Hematopoietic multipotent progenitor cell (in vitro differentiated cells): ENCODE results near the gene NPM1. TPM values are rescaled to one million over a fixed set of nuclear protein-coding genes. Genes with fewer than 3 reads are reported as not detected.
"Not testable (repeated sequence)": the region's sequence is repeated elsewhere in the genome, so short reads cannot be mapped to it uniquely, and the experiment has no call there.

Experiments used
- DNase-seq, 3 donors: peaks; one replicate each; pipeline ENCODE4 v3.0.0-alpha.2; 2011 to 2015; ENCODE audit warnings: low read depth in 2 of 3, low spot score in 2 of 3
- total RNA-seq: library from RNA; depleted of rRNA; stranded (reverse); fragments of >200 nt; gene quantifications from one replicate; pipeline ENCODE4 v1.2.3, GENCODE V29; 2012

The NPM1 gene, protein sequence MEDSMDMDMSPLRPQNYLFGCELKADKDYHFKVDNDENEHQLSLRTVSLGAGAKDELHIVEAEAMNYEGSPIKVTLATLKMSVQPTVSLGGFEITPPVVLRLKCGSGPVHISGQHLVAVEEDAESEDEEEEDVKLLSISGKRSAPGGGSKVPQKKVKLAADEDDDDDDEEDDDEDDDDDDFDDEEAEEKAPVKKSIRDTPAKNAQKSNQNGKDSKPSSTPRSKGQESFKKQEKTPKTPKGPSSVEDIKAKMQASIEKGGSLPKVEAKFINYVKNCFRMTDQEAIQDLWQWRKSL
- total RNA-seq, result 592 TPM

DNA sequence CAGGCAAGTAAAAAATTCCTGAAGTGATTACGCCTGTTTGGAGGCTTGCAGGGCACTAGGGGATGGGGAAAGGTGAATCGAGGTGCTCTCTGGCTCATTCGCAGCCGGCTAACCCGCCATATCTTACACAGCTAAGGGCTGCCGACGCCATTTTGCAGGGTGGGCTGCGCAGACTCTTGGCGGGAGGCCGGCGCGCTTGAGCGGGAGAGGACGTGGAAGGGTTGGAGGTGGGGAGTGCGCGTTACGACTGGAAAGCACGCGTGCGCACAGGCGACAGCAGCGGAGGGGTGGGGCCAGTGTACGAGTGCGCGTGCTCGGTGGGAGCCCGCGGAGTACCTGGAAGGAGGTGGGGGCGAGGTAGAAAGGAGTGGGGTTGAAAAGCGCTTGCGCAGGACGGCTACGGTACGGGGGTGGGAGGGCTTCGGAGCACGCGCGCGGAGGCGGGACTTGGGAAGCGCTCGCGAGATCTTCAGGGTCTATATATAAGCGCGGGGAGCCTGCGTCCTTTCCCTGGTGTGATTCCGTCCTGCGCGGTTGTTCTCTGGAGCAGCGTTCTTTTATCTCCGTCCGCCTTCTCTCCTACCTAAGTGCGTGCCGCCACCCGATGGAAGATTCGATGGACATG lies at the start of gene NPM1:
TSS of gene NPM1 (plus strand) at position 505 of the 625 bp plus-strand sequence. CDS start at position 605, 100 bp downstream.
- DNase-seq, result peak; percentile 92 to 99 (median 99)

DNA sequence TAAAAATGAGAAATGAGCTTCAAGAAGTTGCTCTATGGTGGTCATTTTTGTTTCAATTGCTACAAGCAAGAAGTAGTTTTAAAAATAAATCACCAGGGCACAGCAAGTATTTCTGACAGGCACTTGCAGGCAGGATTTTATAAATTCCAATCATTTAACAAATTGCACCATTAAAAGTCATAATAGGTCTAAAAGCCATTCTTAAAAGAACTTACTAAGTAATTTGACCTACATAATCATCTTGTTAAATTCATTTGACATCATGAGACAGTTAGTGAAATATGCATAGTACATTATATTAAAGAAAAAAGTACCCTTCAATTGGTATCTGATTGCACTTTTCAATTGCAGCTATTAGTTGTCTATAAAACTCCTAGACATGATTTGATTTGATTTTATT lies 47.6 kb upstream of the NPM1 start:
- no peak for DNase-seq

DNA sequence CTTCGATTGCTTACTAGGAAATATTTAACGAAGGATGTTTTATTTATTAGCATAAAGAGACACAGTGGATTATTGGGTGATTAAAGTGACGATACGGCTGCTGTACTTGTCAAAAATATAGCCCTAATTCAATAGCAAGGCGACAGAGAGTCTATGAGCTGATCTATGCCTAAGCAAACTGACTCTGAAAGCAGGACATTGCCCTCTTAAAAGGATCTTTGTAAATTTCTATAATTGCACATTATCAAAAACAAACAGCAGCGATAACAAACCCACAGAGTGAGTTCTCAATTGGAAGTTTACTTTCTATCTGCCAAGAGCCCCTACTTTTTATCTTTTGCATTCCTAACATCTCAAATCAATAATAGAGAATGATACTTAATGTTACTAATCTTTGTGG lies 47.2 kb upstream of the NPM1 start:
- no peak for DNase-seq

DNA sequence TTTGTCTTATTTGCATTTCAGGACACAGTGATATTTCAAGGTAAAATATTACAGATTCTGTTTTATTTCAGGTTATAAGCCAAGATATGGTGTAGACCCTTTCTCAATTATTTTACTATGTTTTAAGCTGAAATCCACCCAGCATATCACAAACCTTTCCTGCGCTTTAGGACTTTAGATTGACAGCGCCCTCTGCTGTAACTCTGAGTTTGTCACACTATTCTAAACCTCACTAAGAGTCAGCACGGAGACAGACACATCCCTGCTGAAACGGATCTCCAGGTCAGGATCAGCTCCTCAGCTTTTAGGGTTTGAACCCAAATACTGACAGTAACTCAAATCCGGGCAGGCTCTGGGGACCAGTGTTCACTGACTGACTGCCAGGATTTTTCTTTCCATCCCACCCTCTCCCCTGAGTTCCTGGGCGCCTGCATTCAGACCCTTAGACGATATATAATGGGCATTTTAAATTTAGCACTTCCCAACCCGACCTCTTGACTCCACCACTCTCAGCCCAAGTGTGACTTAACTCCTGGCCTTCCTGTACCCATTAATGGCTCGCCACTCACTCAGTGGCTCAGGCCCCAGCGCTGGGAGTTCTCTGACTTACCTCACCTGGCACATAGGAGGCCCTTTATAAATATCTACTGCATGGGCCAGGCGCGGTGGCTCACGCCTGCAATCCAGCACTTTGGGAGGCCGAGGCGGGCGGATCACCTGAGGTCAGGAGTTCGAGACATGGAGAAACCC lies 45.1 kb upstream of the NPM1 start:
- DNase-seq, result peak in 2 of 3 donors; percentile 51 to 79

DNA sequence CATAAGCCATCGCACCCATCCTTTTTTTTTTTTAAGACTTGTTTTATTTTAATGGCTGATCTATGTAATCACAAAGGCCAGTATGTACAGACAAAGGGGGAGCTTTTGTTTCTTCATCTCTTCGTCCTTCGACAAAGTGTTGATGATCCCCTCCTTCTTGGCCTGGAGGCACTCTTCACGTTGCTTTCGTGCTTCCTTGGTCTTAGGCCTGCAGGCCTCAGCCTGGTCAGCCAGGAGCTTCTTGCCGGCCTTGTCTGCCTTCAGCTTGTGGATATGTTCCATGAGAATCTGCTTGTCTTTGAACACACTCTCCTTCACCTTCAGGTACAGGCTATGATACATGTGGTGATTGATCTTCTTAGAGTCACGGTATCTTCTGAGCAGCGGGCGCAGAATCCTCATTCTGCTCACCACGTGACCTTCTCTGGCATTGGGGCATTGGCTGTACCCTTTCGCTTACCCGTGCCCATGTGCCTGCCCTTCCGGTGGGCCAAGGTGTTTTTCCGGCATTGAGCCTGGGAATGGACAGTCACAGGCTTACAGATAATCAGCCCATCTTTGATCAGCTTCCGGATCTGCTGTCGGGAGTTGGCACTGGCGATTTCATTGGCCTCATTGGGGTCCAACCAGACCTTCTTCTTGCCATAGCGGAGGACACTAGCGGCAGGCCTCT lies 42.6 kb upstream of the NPM1 start:
- DNase-seq, result no peak

DNA sequence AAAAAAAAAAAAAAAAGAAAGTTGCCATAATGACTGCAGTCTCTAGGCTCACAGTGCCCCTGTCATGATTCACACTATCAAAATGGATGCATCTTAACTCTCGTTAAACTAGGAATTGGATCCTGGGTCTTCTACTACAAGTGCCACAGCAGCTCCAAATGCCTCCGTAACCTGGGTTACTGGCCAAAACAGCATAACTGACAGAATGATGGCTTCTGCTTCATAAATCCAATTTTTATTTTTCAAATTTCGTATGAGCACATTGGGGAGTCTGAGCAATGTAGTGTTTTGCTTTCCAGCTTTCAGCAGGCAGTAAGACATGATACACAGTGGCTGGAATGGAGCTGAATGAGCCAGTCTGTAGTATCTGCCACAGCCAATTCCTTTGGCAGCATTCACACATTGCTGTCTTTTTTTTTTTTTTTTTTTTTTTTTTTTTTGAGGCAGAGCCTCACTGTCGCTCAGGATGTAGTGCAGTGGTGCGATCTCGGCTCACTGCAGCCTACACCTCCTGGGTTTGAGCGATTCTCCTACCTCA lies 36.0 kb upstream of the NPM1 start:
- no peak for DNase-seq

DNA sequence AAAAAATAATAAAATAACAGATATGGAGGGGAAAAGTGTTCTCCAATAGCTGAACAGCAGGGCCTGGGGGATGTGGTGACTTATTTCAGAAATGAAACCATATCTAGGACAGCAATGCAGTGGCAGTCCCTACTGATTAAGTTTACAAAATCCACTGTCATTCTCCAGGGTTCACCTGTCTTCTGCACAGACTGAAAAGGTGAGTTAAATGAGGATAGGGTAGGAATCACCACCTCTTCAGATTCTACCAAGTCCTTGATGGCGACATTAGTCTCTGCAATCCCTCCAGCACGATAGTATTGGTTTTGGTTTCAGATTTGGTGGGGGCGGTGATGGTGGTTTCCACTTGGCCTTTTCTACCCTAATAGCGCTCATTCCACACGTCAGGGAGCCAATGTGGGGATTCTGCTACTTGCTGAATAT lies 32.3 kb upstream of the NPM1 start:
- DNase-seq, result no peak

DNA sequence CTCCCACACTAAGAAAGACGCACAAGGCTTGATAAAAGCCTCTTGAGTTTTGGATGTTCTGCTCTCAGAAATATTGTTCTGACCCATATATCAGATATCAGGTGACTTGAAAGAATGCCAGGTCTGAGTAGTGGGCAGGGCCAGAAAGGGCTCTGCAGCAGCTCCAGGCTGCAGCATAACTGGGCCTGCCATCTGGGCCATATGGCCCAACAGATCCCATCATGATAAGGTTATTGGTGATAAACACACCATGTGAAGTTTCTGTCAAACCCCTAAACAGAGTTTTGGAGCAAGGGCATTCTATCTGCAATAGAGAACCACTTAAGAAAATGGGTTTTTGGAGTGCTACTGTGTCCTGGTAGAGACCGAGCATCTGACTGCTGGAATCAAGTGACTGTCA lies 29.8 kb upstream of the NPM1 start:
- no peak for DNase-seq

DNA sequence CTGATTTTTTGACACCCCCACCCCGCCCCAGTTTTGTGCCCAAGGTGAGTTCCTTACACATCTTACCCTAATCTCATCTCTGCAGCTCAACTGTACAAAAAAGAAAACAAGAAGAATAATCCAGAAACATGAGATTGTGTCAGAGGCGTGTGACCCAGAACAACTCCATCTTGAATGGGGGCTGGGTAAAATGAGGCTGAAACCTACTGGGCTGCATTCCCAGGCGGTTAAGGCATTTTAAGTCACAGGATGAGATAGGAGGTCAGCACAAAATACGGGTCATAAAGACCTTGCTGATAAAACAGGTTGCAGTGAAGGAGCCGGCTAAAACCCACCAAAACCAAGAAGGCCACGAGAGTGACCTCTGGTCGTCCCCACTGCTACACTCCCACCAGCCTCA lies 26.5 kb upstream of the NPM1 start:
- not testable (repeated sequence) for DNase-seq

DNA sequence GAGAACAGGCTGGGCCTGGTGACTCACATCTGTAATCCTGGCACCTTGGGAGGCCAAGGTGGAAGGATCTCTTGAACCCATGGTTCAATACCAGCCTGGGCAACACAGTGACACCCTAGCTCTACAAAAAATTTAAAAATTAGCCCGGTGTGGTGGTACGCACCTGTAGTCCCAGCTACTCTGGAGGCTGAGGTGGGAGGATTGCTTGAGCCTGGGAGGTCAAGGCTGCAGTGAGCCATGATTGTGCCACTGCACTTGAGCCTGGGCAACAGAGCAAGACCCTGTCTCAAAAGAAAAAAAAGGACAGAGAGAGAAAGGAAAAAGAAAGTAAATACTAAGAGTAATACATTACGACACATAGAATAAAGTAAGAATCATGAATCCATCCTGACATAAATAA lies 24.4 kb upstream of the NPM1 start:
- not testable (repeated sequence) for DNase-seq

DNA sequence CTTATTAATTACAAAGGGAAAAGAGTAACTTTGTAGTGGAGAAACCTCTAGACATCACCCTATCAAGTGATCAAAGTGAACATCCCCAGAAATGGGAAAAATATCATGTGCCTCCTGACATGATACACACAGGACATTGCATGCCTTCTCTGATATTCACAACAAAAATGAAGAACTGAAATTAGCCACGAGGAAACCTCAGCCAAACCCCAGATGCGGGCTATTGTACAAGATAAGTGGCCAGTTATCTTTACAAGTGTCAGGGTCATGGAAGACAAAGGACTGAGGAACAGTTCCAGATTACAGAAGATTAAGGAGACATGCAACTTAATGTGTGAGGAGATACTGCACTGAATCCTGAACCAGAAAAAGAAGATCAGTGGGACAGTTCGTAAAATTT lies 23.8 kb upstream of the NPM1 start:
- no peak for DNase-seq

DNA sequence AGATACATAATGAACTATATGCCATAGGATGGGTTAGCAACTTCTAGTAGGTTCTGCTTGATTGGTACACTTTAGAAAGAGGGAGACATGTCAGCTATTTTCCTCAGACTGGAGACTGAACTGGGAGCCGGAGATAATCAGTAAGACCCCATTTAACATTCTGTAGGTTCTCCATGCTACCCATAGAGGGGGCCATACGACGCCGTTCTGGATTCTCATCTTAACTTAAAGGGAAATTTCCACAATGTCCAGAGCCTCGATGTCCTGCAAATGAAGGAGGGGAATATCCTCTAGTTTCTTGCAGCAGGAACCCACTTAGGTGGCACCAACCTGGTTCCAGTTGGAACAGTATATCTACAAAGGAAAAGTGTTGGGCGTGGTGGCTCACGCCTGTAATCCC lies 22.3 kb upstream of the NPM1 start:
- DNase-seq, result peak in 2 of 3 donors; percentile 21 to 24

DNA sequence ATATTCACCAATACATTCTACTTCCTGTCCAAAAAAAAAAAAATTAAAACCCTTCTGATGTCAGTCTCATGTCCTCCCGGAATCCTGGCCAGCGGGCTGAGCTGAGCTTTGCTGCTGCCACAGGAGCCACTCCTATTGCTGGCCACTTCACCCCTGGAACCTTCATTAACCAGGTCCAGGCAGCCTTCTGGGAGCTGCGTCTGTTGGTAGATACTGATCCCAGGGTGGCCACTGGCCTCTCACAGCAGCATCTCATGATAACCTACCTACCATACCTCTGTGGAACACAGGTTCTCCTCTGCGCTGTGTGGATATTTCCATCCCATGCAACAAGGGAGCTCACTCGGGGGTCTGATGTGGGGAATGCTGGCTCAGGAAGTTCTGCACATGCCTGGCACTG lies 21.0 kb upstream of the NPM1 start:
- no peak for DNase-seq

DNA sequence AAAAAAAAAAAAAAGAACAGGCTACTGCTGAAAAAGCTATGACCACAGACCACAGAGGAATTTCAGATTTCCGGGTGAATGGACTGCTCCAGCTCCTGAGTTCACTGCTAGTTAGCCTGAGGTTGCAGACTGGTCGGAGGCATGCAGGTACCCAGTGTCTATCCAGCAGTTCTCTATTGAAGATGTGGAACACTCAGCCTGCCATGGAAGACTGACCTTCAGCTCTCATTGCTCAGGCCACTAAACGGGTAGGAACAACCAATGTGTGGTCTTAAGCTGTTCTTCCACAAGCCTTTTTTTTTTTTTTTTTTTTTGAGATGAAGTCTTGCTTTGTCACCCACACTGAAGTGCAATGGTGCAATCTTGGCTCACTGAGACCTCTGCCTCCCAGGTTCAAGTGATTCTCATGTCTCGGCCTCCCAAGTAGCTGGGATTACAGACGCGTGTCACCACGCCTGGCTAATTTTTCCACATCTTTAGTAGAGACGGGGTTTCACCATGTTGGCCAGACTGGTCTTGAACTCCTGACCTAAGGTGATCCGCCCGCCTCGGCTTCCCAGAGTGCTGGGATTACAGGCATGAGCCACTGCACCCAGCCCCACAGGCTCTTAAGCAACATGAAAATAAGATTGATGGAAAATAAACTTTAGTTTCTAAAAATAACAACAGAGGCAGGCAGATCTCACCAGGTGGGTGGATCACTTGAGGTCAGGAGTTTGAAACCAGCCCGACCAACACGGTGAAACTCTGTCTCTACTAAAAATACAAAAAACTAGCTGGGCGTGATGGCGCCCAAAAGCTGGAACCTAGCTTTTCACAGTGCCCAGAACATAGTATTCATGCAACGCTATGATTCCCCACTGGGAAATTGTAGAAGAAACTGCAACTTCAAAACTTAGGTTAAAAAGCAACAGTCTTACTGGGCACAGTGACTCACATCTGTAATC lies 20.0 kb upstream of the NPM1 start:
- peak in 2 of 3 donors; percentile 65 to 73 for DNase-seq

DNA sequence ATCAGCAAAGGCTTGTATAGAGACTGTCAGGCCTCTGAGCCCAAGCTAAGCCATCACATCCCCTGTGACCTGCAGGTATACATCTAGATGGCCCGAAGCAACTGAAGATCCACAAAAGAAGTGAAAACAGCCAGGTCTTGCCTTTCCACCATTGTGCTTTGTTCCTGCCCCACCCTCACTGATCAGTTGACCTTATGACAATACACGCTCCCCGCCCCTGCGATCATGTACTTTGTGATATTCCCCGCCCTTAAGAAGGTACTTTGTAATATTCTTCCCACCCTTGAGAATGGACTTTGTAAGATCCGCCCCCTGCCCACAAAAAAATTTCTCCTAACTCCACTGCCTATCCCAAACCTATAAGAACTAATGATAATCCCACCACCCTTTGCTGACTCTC lies 18.6 kb upstream of the NPM1 start:
- DNase-seq, result no peak

DNA sequence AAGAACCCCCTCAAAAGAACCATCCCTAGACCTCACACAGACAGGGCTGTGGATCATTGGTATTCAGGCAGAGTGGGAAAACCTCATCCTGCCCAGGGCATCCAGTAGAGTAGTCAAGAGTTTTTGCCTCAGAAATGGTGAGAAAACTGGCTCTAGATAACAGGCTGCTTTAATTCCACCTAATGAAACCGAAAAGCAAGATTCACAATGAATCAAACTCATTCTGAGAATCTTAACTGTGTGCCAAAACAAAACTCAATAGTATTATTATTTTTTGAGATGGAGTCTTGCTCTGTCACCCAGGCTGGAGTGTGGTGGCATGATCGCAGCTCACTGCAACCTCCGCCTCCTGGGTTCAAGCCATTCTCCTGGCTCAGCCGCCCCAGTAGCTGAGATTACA lies 17.8 kb upstream of the NPM1 start:
- DNase-seq, result no peak

DNA sequence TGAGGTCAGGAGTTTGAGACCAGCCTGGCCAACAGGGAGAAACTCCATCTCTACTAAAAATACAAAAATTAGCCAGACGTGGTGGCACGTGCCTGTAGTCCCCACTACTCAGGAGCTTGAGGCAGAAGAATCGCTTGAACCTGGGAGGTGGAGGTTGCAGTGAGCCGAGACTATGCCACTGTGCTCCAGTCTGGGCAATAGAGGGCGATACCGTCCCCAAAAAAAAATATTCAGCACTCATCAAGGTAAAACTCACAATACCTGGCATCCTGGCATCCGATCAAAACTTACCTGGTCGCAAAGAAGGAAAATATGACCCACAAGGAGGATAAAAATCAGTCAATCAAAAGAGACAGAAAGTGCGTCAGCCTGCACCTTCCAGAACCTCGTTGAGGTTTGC lies 16.8 kb upstream of the NPM1 start:
- not testable (repeated sequence) for DNase-seq

DNA sequence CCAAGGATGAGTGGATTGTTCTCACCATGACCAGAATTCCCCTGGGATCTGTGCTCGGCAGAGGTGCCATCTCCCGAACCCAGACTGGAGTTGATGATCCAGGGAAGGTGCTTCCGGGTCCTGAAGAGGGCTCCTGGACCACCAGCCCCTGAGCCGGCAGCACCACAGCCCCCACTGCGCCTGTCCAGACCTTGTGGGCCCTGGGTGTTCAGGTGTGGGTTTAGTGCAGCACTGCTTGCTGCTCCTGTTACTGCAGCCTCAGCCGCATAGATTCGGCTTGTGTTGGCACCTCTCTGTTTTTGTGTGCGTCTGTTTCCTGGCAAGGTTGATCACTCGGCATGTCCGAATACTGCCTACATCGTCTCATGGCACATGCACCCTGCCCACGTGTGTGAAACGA lies 16.3 kb upstream of the NPM1 start:
- DNase-seq, result no peak

DNA sequence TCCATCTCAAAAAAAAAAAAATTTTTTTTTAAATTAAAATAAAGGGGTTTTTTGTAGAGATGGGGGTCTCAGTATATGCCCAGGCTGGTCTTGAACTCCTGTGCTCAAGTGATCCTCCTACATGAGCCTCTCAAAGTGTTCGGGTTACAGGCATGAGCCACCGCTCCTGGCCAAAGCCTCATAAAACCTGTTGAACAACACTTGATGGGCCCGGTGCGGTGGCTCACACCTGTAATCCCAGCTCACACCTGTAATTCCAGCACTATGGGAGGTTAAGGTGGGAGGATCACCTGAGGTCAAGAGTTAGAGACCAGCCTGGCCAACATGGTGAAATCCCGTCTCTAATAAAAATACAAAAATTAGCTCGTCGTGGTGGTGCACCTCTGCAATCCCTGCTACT lies 7.7 kb upstream of the NPM1 start:
- DNase-seq, result no peak

DNA sequence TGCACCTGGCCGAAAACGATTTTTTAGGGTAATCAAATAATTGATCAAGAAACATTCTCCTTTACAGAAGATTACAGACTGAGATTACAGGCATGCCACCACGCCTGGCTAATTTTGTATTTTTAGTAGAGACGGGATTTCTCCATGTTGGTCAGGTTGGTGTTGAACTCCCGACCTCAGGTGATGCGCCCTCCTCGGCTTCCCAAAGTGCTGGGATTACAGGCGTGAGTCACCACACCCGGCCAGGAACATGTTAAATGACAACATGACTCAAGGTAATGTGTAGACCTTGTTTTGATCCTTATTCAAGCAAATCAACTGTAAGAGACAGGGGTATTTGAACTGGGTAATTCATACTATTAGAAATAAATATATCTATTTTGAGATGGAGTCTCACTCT lies 3.2 kb upstream of the NPM1 start:
- DNase-seq, result not testable (repeated sequence)
